WI38 (cell line): ENCODE measurements around the gene PYGB.

ENCODE experiments used
- H3K4me3 ChIP-seq: 2 replicates; pipeline ENCODE4 v1.5.1; 2011; ENCODE audit warnings: low read depth, mild to moderate bottlenecking, control low read depth, low read length
- CTCF ChIP-seq: IDR thresholded peaks from 2 replicates; pipeline ENCODE4 v1.5.1; 2012; ENCODE audit warnings: low read depth, mild to moderate bottlenecking, control low read depth, low read length

PYGB gene

GRCh38 chr20:25290646-25291431, 43.0 kb downstream of the PYGB start:
- H3K4me3 ChIP-seq: no peak overlapping the region
- TF ChIP-seq CTCF: no peak

GRCh38 chr20:25291432-25292133, 43.7 kb downstream of the PYGB start:
- no peak overlapping the region for H3K4me3 ChIP-seq
- no peak for TF ChIP-seq CTCF

GRCh38 chr20:25292176-25292891, 44.4 kb downstream of the PYGB start:
- H3K4me3 ChIP-seq: no peak overlapping the region
- TF ChIP-seq CTCF: no peak

GRCh38 chr20:25293507-25293906, 45.6 kb downstream of the PYGB start:
- no peak for TF ChIP-seq CTCF
- no peak overlapping the region for H3K4me3 ChIP-seq

GRCh38 chr20:25293910-25294458, 46.1 kb downstream of the PYGB start:
- no peak for TF ChIP-seq CTCF
- H3K4me3 ChIP-seq: no peak overlapping the region

- TF ChIP-seq CTCF: peak; percentile 97
- H3K4me3 ChIP-seq: no peak overlapping the region
Measured at GRCh38 chr20:25294459-25295385, 46.8 kb downstream of the PYGB start.
